Stomach (tissue), 9 donors: ENCODE measurements around the gene SEMA5B. TPM values are rescaled to one million over a fixed set of nuclear protein-coding genes. Genes with fewer than 3 reads are reported as not detected.

Source experiments
- DNase-seq, 2 donors: peaks; one replicate each; pipeline versions ENCODE4 v3.0.0 to v3.0.0-alpha.2; 2013 to 2019
- H3K27ac ChIP-seq, 5 donors: fragments of 200-600 bp in 4 of 5; sonication (generic) in 4 of 5; one replicate each; pipeline ENCODE4 v1.5.1; 2013 to 2019; ENCODE audit warnings: mild to moderate bottlenecking in 1 of 5, moderate library complexity in 1 of 5
- H3K27me3 ChIP-seq, 3 donors: fragments of 200-600 bp; sonication (generic); one replicate each; pipeline ENCODE4 v1.5.1; 2017 to 2019; ENCODE audit warnings: mixed run types in 1 of 3
- H3K36me3 ChIP-seq, 4 donors: fragments of 200-600 bp; sonication (generic); 1 replicate in 3 of 4; 2 replicates in 1 of 4; pipeline ENCODE4 v1.5.1; 2016 to 2019
- H3K4me1 ChIP-seq, 4 donors: fragments of 200-600 bp; sonication (generic); one replicate each; pipeline ENCODE4 v1.5.1; 2016 to 2019
- H3K4me3 ChIP-seq, 4 donors: fragments of 200-600 bp; sonication (generic) in 3 of 4; one replicate each; pipeline ENCODE4 v1.5.1; 2016 to 2019; ENCODE audit warnings: mild to moderate bottlenecking in 1 of 4
- H3K9me3 ChIP-seq, 4 donors: fragments of 200-600 bp; sonication (generic); one replicate each; pipeline ENCODE4 v1.5.1; 2016 to 2019
- EP300 ChIP-seq: sonication (generic); formaldehyde crosslinking; IDR thresholded peaks from one replicate; pipeline ENCODE4 v1.6.1; 2017; ENCODE audit warnings: antibody characterized with exemption
- POLR2A ChIP-seq, 4 donors: fragments of 450-650 bp; IDR thresholded peaks; one replicate each; pipeline ENCODE4 v1.6.1; 2016; ENCODE audit warnings: antibody characterized with exemption in 4 of 4, control low read depth in 2 of 4, mild to moderate bottlenecking in 1 of 4, moderate library complexity in 1 of 4
- POLR2AphosphoS5 ChIP-seq, 3 donors: sonication (generic); formaldehyde crosslinking; IDR thresholded peaks; one replicate each; pipeline ENCODE4 v1.6.1; 2016; ENCODE audit warnings: antibody characterized with exemption in 3 of 3
- WGBS, 5 donors: extraction: QIAGEN DNeasy Blood & Tissue Kit in 3 of 5; methylation state at CpG; one replicate each; pipeline versions ENCODE4 v1.1.5 to v1.1.7; 2013 to 2018; 5-methylcytosine and 5-hydroxymethylcytosine counted together
- intact Hi-C: fragments of 100-400 bp; cut with DNase I; formaldehyde crosslinking; loops from one replicate; pipeline ENCODE4 v1.15.1; 2023; ENCODE audit warnings: low total_unique reads
- polyA plus RNA-seq, 3 donors: library from polyadenylated mRNA; stranded (reverse); fragments of 200-250 nt; gene quantifications; one replicate each; pipeline ENCODE4 v1.2.3, GENCODE V29; 2013
- total RNA-seq, 5 donors: library from RNA; depleted of rRNA; stranded (reverse); fragments of >200 nt; gene quantifications; one replicate each; pipeline versions ENCODE4 v1.1.0 to v1.2.3, GENCODE V29; 2014 to 2016
- TF ChIP-seq, protein P1 (sequence below), 7 experiments: fragments of 450-650 bp in 4 of 7; fragments of 200-600 bp in 3 of 7; sonication (generic) in 3 of 7; IDR thresholded peaks; one replicate each; pipeline ENCODE4 v1.5.1; 2016 to 2019; ENCODE audit warnings: antibody characterized with exemption in 7 of 7, control low read depth in 2 of 7, mild to moderate bottlenecking in 1 of 7
- donor health status: healthy with polysubstance abuse.
- donor health status: Bipolar disorder and iron deficiency.
- donor health status: healthy.

The SEMA5B gene
- total and polyA plus RNA-seq, 8 donors, result 0.15 to 27.2 (median 1.0) TPM; not detected in 2

GRCh38 chr3:122992133-122992532 is 35.4 kb downstream of the SEMA5B start:
- 41 to 59% (median 46%) methylated on average over 6 of the region's 6 CpGs for WGBS, 5 donors
- Histone ChIP-seq H3K4me1 (peaks cover 0 to 28% (median 13%) of the 10 kb centered on the region in 4 donors), H3K4me3 (no peak overlapping the region), H3K27ac (no peak overlapping the region), H3K9me3 (no peaks in the 10 kb centered on the region), H3K27me3 (peaks cover 0 to 62% (median 26%) of the 10 kb centered on the region in 3 donors), H3K36me3 (no peaks in the 10 kb centered on the region)
- TF ChIP-seq, protein P1, sequence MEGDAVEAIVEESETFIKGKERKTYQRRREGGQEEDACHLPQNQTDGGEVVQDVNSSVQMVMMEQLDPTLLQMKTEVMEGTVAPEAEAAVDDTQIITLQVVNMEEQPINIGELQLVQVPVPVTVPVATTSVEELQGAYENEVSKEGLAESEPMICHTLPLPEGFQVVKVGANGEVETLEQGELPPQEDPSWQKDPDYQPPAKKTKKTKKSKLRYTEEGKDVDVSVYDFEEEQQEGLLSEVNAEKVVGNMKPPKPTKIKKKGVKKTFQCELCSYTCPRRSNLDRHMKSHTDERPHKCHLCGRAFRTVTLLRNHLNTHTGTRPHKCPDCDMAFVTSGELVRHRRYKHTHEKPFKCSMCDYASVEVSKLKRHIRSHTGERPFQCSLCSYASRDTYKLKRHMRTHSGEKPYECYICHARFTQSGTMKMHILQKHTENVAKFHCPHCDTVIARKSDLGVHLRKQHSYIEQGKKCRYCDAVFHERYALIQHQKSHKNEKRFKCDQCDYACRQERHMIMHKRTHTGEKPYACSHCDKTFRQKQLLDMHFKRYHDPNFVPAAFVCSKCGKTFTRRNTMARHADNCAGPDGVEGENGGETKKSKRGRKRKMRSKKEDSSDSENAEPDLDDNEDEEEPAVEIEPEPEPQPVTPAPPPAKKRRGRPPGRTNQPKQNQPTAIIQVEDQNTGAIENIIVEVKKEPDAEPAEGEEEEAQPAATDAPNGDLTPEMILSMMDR (IDR thresholded peaks at IDR 0.05), result no peak
- TF ChIP-seq EP300, result no peak
- no peak for TF ChIP-seq POLR2AphosphoS5 (IDR thresholded peaks at IDR 0.05)
- TF ChIP-seq POLR2A (IDR thresholded peaks at IDR 0.05), result no peak
- no peak for DNase-seq
- intact Hi-C loops, result no loop called here

DNA sequence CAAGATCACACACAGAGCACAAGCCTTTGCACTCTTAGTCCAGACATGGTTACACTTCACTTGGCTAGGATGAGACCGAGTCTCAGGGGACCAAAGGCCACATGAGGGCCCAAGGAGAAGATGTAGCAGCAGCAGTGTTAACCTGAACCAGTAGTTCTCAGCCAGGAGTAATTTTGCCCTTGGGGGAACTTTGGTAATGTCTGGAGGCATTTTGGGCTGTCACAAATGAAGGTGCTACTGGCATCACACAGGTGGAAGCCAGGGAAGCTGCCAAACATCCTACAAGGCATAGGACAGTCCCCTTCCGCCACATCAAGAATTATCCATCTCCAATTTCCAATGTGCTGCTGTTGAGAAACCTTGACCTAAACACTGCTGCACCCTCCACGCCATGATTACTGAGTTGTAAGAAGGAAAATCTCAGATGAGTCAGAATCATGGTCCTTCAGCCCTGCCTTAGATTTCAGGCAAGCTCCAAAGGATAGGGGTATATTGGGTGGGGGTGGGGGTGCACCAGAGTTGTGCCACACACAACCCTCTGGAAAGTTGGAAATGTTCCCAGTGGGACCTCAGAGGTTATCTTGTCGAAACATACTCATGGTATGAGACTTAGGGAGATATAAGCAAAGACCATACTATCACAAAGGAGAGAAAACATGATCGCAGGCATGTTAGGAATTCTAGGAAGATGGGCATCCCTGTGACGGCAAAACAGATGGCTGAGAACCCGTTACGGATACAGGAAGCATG is 36.2 kb downstream of the SEMA5B start:
- WGBS, 5 donors, result 61 to 75% (median 67%) methylated on average over 8 of the region's 8 CpGs
- intact Hi-C loops, result no loop called here

DNA sequence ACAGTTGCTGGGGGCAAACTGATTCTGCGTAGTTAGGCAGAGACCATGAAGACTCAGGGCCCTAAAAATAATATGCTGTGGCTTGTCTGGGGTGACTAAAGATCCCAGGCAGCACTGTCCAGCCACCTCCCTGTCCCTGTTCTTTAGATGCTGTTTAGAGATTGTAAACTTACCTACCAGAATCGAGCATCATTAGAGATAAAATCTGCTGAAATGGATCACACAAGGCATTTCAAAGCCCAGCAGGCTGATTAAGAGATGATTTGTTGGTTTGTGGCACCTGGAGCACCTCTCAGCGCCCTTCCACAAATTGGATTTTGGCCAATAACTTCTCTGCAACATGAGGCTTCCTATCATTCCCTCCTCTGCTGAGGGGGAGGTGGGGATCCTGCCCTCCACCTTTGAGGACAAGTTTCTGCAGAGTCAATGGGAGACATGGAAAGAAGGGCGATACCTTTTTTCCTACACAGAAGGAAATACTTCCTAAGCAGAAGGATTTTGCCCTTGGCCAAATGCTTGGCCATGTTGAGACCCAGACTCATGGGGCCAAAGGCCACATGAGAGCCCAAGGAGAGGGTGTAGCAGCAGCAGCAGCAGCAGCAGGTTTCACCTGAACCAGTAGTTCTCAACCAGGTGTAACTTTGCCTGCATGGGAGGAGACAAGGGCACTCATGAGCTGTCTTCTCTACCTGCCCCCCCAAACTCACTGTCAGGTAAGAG is 37.5 kb downstream of the SEMA5B start:
- Histone ChIP-seq H3K27ac (no peak overlapping the region), H3K9me3 (no peaks in the 10 kb centered on the region), H3K4me3 (no peak overlapping the region), H3K27me3 (peaks cover 0 to 72% (median 26%) of the 10 kb centered on the region in 3 donors), H3K36me3 (no peaks in the 10 kb centered on the region), H3K4me1 (peaks cover 0 to 16% (median 6%) of the 10 kb centered on the region in 4 donors)
- WGBS, 5 donors, result 76 to 81% (median 80%) methylated on average over 4 of the region's 4 CpGs
- TF ChIP-seq EP300 (no peak), POLR2A (IDR thresholded peaks at IDR 0.05) (no peak), POLR2AphosphoS5 (IDR thresholded peaks at IDR 0.05) (no peak)
- TF ChIP-seq, protein P1 (IDR thresholded peaks at IDR 0.05), result no peak
- intact Hi-C loops, result no loop called here
- no peak for DNase-seq

More for the DNA sequence above, 36.2 kb downstream of the SEMA5B start:
- Histone ChIP-seq H3K36me3 (no peaks in the 10 kb centered on the region), H3K27me3 (peaks cover 0 to 66% (median 26%) of the 10 kb centered on the region in 3 donors), H3K27ac (no peak overlapping the region), H3K4me1 (peaks cover 0 to 21% (median 10%) of the 10 kb centered on the region in 4 donors), H3K4me3 (no peak overlapping the region), H3K9me3 (no peaks in the 10 kb centered on the region)
- TF ChIP-seq POLR2A (IDR thresholded peaks at IDR 0.05) (no peak), EP300 (no peak), POLR2AphosphoS5 (IDR thresholded peaks at IDR 0.05) (no peak)
- TF ChIP-seq, protein P1 (IDR thresholded peaks at IDR 0.05), result no peak
- DNase-seq, result no peak

- intact Hi-C loops, result no loop called here
- Histone ChIP-seq H3K9me3 (no peaks in the 10 kb centered on the region), H3K27ac (no peak overlapping the region), H3K4me1 (peaks cover 0 to 10% (median 5%) of the 10 kb centered on the region in 4 donors), H3K36me3 (no peaks in the 10 kb centered on the region), H3K27me3 (peaks cover 0 to 78% (median 26%) of the 10 kb centered on the region in 3 donors), H3K4me3 (no peak overlapping the region)
- DNase-seq, result peak in 1 of 2 donors; percentile 49
- TF ChIP-seq POLR2A (IDR thresholded peaks at IDR 0.05) (no peak), EP300 (no peak), POLR2AphosphoS5 (IDR thresholded peaks at IDR 0.05) (no peak)
- TF ChIP-seq, protein P1 (IDR thresholded peaks at IDR 0.05), result no peak
- 17 to 35% (median 30%) methylated on average over 5 of the region's 5 CpGs for WGBS, 5 donors
Observed at GRCh38 chr3:122988508-122988907, 39.1 kb downstream of the SEMA5B start.
